Vagina (tissue), 2 donors: Measurements from ENCODE around the gene ANKIB1. TPM values are rescaled to one million over a fixed set of nuclear protein-coding genes. Genes with fewer than 3 reads are reported as not detected.

Source experiments
- DNase-seq, 2 donors: peaks; one replicate each; pipeline ENCODE4 v3.0.0-alpha.2; 2017; ENCODE audit errors: extremely low spot score in 2 of 2
- H3K27ac ChIP-seq: fragments of 200-600 bp; sonication (generic); one replicate; pipeline ENCODE4 v1.5.1; 2019
- H3K27me3 ChIP-seq: fragments of 200-600 bp; sonication (generic); one replicate; pipeline ENCODE4 v1.5.1; 2019
- H3K36me3 ChIP-seq, 2 donors: fragments of 200-600 bp; sonication (generic); one replicate each; pipeline ENCODE4 v1.5.1; 2017 to 2019
- H3K4me1 ChIP-seq: fragments of 200-600 bp; sonication (generic); one replicate; pipeline ENCODE4 v1.5.1; 2019
- H3K4me3 ChIP-seq, 2 donors: fragments of 200-600 bp; sonication (generic); 1 replicate in 1 of 2; 2 replicates in 1 of 2; pipeline ENCODE4 v1.5.1; 2016 to 2019
- H3K9me3 ChIP-seq: fragments of 200-600 bp; sonication (generic); one replicate; pipeline ENCODE4 v1.5.1; 2019
- POLR2A ChIP-seq, 2 donors: fragments of 450-650 bp; IDR thresholded peaks; one replicate each; pipeline ENCODE4 v1.6.1; 2017; ENCODE audit warnings: antibody characterized with exemption in 2 of 2, mild to moderate bottlenecking in 2 of 2, moderate library complexity in 2 of 2
- POLR2AphosphoS5 ChIP-seq, 2 donors: sonication (generic); formaldehyde crosslinking; IDR thresholded peaks; one replicate each; pipeline ENCODE4 v1.9.0; 2017; ENCODE audit warnings: antibody characterized with exemption in 2 of 2, mild to moderate bottlenecking in 2 of 2, low read depth in 1 of 2; ENCODE audit not compliant: insufficient read depth in 1 of 2
- intact Hi-C: fragments of 100-400 bp; cut with DNase I; formaldehyde crosslinking; loops from one replicate; pipeline ENCODE4 v1.15.1; 2023
- total RNA-seq: library from RNA; depleted of rRNA; stranded (reverse); fragments of >200 nt; gene quantifications from one replicate; pipeline ENCODE4 v1.2.3, GENCODE V29; 2016
- TF ChIP-seq, protein P1 (sequence below), 3 experiments: fragments of 450-650 bp in 2 of 3; fragments of 200-600 bp in 1 of 3; sonication (generic) in 1 of 3; IDR thresholded peaks; one replicate each; pipeline ENCODE4 v1.5.1; 2017 to 2019; ENCODE audit warnings: antibody characterized with exemption in 3 of 3, mild to moderate bottlenecking in 2 of 3, moderate library complexity in 2 of 3

Gene ANKIB1
- total RNA-seq, 1 donor from 2014 or later, result 27.7 TPM

DNA sequence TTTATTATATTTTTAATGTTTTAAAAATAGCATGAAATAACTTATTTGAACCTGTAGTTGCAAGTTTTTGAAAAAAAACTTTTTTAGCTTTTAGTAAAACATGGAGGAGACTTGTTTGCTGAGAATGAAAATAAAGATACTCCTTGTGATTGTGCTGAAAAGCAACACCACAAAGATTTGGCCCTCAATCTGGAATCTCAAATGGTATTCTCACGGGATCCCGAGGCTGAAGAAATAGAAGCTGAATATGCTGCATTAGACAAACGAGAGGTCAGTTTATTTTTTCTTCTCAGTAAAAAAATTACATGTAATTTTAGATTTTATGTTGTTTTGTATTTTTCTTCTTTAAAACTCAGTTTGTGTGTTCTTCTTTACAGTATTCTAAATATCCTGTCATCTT is 73.5 kb downstream of the ANKIB1 start:
- TF ChIP-seq POLR2AphosphoS5 (IDR thresholded peaks at IDR 0.05; ENCODE audit: insufficient read depth in 1 of 2, low read depth in 1 of 2) (no peak), POLR2A (IDR thresholded peaks at IDR 0.05) (no peak)
- TF ChIP-seq, protein P1, sequence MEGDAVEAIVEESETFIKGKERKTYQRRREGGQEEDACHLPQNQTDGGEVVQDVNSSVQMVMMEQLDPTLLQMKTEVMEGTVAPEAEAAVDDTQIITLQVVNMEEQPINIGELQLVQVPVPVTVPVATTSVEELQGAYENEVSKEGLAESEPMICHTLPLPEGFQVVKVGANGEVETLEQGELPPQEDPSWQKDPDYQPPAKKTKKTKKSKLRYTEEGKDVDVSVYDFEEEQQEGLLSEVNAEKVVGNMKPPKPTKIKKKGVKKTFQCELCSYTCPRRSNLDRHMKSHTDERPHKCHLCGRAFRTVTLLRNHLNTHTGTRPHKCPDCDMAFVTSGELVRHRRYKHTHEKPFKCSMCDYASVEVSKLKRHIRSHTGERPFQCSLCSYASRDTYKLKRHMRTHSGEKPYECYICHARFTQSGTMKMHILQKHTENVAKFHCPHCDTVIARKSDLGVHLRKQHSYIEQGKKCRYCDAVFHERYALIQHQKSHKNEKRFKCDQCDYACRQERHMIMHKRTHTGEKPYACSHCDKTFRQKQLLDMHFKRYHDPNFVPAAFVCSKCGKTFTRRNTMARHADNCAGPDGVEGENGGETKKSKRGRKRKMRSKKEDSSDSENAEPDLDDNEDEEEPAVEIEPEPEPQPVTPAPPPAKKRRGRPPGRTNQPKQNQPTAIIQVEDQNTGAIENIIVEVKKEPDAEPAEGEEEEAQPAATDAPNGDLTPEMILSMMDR (IDR thresholded peaks at IDR 0.05), result no peak
- no peaks in the 10 kb centered on the region for H3K36me3 ChIP-seq
- no peak overlapping the region for H3K27ac ChIP-seq
- no peaks in the 10 kb centered on the region for H3K4me1 ChIP-seq
- H3K9me3 ChIP-seq, result no peaks in the 10 kb centered on the region
- H3K27me3 ChIP-seq, result no peaks in the 10 kb centered on the region
- H3K4me3 ChIP-seq, result no peak overlapping the region
- intact Hi-C loops, result no loop called here
- DNase-seq, result no peak

DNA sequence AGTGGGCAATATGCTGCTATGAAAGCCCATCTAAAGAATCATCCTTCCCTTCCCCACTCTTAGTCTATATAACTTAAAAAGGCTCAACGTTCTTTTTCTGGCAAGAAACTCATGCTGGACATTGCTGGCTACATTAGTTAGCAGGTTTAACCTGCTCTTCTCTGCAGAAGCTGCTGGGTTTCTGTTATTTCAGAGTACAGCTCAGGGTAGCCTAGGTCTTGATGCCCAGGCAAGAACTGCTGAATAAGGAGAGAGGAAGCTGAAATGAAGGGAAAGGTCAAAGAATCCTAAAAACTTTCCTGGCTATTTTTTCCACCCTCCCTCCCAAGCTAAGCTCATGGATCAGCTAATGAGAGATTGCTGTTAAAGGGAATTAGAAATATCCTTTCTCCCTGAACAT is 79.4 kb downstream of the ANKIB1 start:
- no peaks in the 10 kb centered on the region for H3K27me3 ChIP-seq

DNA sequence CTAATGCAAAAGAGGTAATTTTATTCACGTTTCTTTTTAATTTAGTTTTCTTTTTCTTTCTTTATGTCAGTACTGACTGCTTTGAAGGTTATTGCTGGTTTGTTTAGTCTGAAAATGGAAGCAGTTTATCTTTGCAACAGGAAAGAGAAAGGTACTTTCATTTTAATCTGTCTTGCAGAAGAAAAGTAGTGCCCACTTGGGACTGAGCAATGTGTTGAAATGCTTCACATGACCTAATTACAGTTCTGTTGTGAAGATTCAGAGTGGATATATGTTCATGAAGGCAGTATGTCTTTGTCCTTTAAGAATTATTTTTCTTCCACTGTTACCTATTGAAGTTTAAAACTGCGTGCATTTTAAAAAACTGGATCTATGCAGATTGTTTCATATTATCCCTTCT is 80.1 kb downstream of the ANKIB1 start:
- H3K4me1 ChIP-seq, result no peaks in the 10 kb centered on the region
- no peak for TF ChIP-seq POLR2A (IDR thresholded peaks at IDR 0.05)
- TF ChIP-seq, protein P1 (IDR thresholded peaks at IDR 0.05), result no peak
- no peak for TF ChIP-seq POLR2AphosphoS5 (IDR thresholded peaks at IDR 0.05; ENCODE audit: insufficient read depth in 1 of 2, low read depth in 1 of 2)
- no peaks in the 10 kb centered on the region for H3K9me3 ChIP-seq
- intact Hi-C loops, result no loop called here
- no peak for DNase-seq
- H3K27me3 ChIP-seq, result no peaks in the 10 kb centered on the region
- peaks cover 0 to 18% of the 10 kb centered on the region in 2 donors for H3K36me3 ChIP-seq
- no peak overlapping the region for H3K27ac ChIP-seq
- H3K4me3 ChIP-seq, result no peak overlapping the region

More for the DNA sequence above, 79.4 kb downstream of the ANKIB1 start:
- no peak for TF ChIP-seq POLR2A (IDR thresholded peaks at IDR 0.05)
- no peak for TF ChIP-seq POLR2AphosphoS5 (IDR thresholded peaks at IDR 0.05; ENCODE audit: insufficient read depth in 1 of 2, low read depth in 1 of 2)
- TF ChIP-seq, protein P1 (IDR thresholded peaks at IDR 0.05), result no peak
- Histone ChIP-seq H3K27ac (no peak overlapping the region), H3K4me3 (no peak overlapping the region), H3K4me1 (no peaks in the 10 kb centered on the region), H3K36me3 (peaks cover 0 to 18% of the 10 kb centered on the region in 2 donors), H3K9me3 (no peaks in the 10 kb centered on the region)
- intact Hi-C loops, result no loop called here
- no peak for DNase-seq

DNA sequence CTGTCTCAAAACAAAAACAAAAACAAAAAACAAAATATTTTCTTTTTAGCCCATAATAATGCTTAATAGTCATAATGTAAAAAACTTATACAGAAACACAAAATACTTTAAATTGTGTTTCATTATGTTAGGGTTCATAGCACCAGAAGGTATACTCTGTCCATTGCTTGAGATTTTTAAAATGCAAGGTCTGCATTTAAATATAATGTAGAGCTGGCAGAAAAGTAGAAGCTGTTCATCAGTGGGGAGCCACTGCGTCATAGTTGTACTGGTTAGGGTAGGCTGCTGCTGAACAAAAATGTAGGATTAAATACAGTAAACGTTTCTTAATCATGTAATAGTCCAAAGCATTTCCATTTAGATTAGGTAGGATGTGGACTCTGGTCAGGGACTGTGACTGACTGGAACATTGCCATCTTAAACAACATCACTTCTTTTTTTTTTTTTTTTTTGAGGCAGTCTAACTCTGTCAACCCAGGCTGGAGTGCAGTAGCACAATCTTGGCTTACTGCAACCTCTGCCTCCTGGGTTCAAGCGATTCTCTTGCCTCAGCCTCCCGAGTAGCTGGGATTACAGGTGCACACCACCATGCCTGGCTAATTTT is 85.2 kb downstream of the ANKIB1 start:
- no peak for DNase-seq
- H3K9me3 ChIP-seq, result no peaks in the 10 kb centered on the region
- no peak overlapping the region for H3K27ac ChIP-seq
- intact Hi-C loops, result no loop called here
- H3K4me3 ChIP-seq, result no peak overlapping the region
- no peaks in the 10 kb centered on the region for H3K4me1 ChIP-seq
- TF ChIP-seq POLR2A (IDR thresholded peaks at IDR 0.05), result no peak
- TF ChIP-seq POLR2AphosphoS5 (IDR thresholded peaks at IDR 0.05; ENCODE audit: insufficient read depth in 1 of 2, low read depth in 1 of 2), result no peak
- TF ChIP-seq, protein P1 (IDR thresholded peaks at IDR 0.05), result no peak
- no peaks in the 10 kb centered on the region for H3K27me3 ChIP-seq
- H3K36me3 ChIP-seq, result peaks cover 0 to 18% of the 10 kb centered on the region in 2 donors

DNA sequence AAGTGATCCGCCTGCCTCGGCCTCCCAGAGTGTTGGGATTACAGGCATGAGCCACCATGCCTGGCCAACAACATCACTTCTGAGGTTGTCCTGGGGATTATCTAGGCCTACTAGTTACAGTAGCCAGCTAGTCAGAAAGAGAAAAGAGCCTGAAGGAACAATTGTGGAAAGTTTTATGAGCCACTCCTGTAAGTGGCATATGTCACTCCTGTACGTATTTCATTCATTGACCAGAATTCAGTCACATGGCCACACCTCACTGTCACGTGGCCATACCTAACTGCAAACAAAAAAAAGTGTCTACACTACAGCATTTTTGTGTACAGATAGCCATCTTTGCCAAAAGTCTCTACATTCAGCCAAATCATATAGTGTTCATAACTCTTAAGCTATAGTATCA is 85.7 kb downstream of the ANKIB1 start:
- TF ChIP-seq, protein P1 (IDR thresholded peaks at IDR 0.05), result no peak
- no peak for TF ChIP-seq POLR2AphosphoS5 (IDR thresholded peaks at IDR 0.05; ENCODE audit: insufficient read depth in 1 of 2, low read depth in 1 of 2)
- no peak for TF ChIP-seq POLR2A (IDR thresholded peaks at IDR 0.05)
- no peak for DNase-seq
- intact Hi-C loops, result no loop called here
- Histone ChIP-seq H3K4me3 (no peak overlapping the region), H3K36me3 (peaks cover 0 to 18% of the 10 kb centered on the region in 2 donors), H3K4me1 (no peaks in the 10 kb centered on the region), H3K9me3 (no peaks in the 10 kb centered on the region), H3K27me3 (no peaks in the 10 kb centered on the region), H3K27ac (no peak overlapping the region)
